Ectodermal cell (in vitro differentiated cells): ENCODE data around the gene GRAMD4.
A peak's percentile ranks its signal among the peaks of the same experiment; 100 is the strongest.

Source experiments
- H3K27ac ChIP-seq: 2 replicates; pipeline ENCODE4 v1.7.0; 2013; ENCODE audit warnings: mild to moderate bottlenecking, low read depth, low read length; ENCODE audit not compliant: insufficient read depth, poor library complexity, severe bottlenecking
- H3K27me3 ChIP-seq: 2 replicates; pipeline ENCODE4 v1.7.0; 2013; ENCODE audit warnings: mild to moderate bottlenecking, low read length; ENCODE audit not compliant: insufficient read depth, control insufficient read depth, poor library complexity, severe bottlenecking
- H3K36me3 ChIP-seq: one replicate; pipeline ENCODE4 v1.7.0; 2013; ENCODE audit warnings: low read length; ENCODE audit not compliant: control insufficient read depth, insufficient read depth
- H3K4me1 ChIP-seq: one replicate; pipeline ENCODE4 v1.7.0; 2013; ENCODE audit warnings: low read length; ENCODE audit not compliant: control insufficient read depth, insufficient read depth
- H3K4me3 ChIP-seq: 2 replicates; pipeline ENCODE4 v1.7.0; 2013; ENCODE audit warnings: low read depth, low read length, control low read depth; ENCODE audit not compliant: insufficient read depth
- H3K9me3 ChIP-seq: 2 replicates; pipeline ENCODE4 v1.7.0; 2013; ENCODE audit warnings: mild to moderate bottlenecking, low read length, moderate library complexity; ENCODE audit not compliant: control insufficient read depth
- WGBS, 2 experiments: methylation state at CpG; one replicate each; pipeline ENCODE4 v1.1.7; 2013; ENCODE audit warnings: missing lambda C conversion rate in 2 of 2; 5-methylcytosine and 5-hydroxymethylcytosine counted together

GRAMD4 gene

DNA sequence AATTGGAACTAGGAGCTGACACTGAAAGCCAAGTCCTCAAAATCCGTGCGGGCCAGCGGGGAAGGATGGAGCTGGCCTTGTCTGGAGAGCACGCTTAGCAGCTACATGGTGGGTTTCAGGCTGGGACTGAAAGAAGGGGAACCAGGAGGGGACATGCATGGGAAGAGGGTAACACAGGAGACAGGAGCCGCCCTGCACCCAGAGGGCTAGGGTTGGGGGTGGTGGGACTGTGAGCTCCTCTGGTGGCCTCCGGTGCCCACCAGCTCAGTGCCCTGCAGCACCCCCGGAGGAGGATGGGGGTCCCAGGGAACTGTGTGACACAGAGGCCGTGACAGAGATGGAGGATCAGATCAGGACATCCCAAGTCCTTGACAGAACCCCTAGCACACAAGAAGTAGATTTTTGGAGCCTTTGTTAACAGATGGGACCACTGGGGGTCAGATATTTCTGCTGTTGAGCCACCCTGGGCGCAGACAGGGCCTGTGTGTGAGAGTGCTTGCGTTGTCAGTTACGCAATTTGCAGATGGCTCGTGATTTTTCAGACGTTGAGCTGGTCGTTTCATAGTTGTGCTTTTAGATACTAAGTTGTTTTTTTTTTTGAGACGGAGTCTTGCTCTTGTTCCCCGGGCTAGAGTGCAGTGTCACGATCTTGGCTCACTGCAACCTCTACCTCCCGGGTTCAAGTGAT, 21.3 kb upstream of the GRAMD4 start:
- no peaks in the 10 kb centered on the region for H3K9me3 ChIP-seq
- H3K4me1 ChIP-seq: no peaks in the 10 kb centered on the region
- H3K27me3 ChIP-seq: no peaks in the 10 kb centered on the region
- H3K27ac ChIP-seq: no peak overlapping the region
- WGBS, 2 experiments: 94 to 96% methylated on average over 18 of the region's 18 CpGs
- no peaks in the 10 kb centered on the region for H3K36me3 ChIP-seq
- no peak overlapping the region for H3K4me3 ChIP-seq

DNA sequence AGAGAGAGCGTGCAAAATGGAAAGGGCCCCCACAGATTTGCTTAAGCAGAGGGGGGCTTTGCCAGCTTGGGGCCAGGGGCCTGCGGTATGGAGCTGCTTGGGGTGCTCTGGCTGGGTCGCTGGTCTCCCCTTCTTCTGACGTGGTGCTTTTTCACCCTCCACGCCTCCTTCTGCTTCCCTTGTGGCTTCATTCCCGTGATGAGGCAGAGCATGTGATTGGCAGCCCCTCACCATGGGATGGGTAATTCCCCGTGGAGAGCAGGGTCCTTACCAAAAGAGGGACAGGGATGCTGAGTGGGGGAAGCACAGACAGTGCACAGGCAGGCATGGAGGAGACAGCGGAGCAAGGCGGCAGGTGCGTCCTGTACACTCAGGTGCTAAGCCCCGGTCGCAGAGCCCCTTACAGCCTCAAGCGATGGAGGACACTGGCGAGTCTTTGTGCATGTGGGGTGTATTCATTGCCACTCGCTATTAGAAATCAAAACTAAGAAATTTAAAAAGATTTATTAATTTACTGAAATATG, 19.9 kb upstream of the GRAMD4 start:
- no peaks in the 10 kb centered on the region for H3K4me1 ChIP-seq
- H3K27ac ChIP-seq: no peak overlapping the region
- 75 to 77% methylated on average over 14 of the region's 15 CpGs for WGBS, 2 experiments
- no peak overlapping the region for H3K4me3 ChIP-seq
- H3K9me3 ChIP-seq: no peaks in the 10 kb centered on the region
- H3K36me3 ChIP-seq: no peaks in the 10 kb centered on the region
- H3K27me3 ChIP-seq: no peaks in the 10 kb centered on the region

DNA sequence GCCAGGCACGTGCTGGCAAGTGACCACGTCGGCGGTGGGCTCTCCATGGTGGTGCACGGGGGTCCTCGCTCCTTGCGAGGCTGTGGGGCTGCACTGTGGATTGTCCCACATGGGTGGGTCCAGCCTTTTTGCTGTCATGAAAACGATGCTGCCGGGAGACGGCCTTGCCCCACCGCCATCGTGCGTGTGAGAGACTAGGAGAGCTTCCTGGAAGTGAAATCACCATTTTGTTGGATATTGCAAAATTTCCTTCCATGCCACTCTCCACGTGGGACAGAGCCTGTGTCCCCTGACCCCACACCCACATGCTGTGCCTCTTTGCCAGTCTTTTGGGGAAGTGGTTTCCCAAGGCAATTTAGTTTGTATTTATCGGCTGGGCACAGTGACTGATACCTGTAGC, 18.2 kb upstream of the GRAMD4 start:
- WGBS, 2 experiments: 95 to 96% methylated on average over 15 of the region's 15 CpGs
- H3K4me1 ChIP-seq: no peaks in the 10 kb centered on the region
- no peaks in the 10 kb centered on the region for H3K9me3 ChIP-seq
- no peak overlapping the region for H3K27ac ChIP-seq
- no peaks in the 10 kb centered on the region for H3K36me3 ChIP-seq
- no peaks in the 10 kb centered on the region for H3K27me3 ChIP-seq
- H3K4me3 ChIP-seq: no peak overlapping the region

DNA sequence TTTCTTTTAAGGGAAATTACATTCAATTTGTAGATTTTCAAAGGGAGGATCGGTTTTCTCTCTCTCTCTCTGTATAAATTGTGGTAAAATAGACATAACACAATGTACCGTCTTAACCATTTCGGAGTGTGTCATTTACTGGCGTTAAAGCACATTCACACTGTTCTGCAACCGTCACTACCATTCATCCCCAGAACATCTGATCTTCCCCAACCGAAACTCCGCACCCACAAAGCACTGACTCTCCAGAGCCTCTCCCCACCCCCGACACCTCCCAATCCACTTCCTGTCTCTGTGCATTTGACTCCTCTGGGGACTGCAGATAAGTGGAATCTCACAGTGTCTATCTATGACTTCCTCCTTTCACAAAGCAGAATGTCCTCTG, 15.9 kb upstream of the GRAMD4 start:
- Histone ChIP-seq H3K4me1 (peaks cover 6% of the 10 kb centered on the region), H3K27me3 (no peaks in the 10 kb centered on the region), H3K27ac (no peak overlapping the region), H3K4me3 (no peak overlapping the region), H3K9me3 (no peaks in the 10 kb centered on the region), H3K36me3 (no peaks in the 10 kb centered on the region)
- 89 to 91% methylated on average over 8 of the region's 8 CpGs for WGBS, 2 experiments

DNA sequence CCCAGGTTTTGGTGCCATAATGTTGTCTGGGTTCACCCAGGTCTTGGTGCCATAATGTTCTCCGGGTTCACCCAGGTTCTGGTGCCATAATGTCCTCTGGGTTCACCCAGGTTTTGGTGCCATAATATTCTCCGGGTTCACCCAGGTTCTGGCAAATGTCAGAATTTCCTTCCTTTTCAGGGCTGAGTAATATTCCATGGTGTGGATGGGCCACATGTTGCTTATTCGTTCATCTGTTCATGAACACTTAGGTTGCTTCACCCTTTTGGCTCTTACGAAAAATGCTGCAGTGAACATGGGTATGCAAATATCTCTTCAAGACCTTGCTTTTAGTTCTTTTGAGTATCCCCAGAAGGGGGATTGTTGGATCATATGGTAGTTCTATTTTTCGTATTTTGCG, 15.1 kb upstream of the GRAMD4 start:
- 94 to 96% methylated on average over 6 of the region's 6 CpGs for WGBS, 2 experiments

DNA sequence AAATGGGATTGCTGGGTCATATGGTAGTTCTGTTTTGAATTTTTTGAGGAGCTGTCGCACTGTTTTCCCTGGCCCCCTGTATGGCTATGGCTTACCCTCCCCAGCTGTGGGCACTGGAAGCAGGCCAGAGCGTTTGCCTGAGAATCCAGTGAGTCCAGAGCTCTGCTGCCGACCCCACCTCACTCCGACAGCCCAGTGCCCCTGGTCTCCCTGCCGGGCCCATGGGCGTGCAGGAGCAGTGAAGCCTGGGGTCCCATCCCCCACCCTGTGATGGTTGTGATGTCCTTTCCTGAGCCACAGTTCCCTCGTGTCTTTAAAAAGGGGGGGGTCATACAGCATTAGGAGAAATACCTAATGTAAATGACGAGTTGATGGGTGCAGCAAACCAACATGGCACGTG, 13.3 kb upstream of the GRAMD4 start:
- Histone ChIP-seq H3K4me3 (no peak overlapping the region), H3K9me3 (no peaks in the 10 kb centered on the region), H3K4me1 (peaks cover 21% of the 10 kb centered on the region), H3K27ac (no peak overlapping the region), H3K36me3 (no peaks in the 10 kb centered on the region), H3K27me3 (no peaks in the 10 kb centered on the region)
- WGBS, 2 experiments: 74 to 78% methylated on average over 9 of the region's 9 CpGs

More for the DNA sequence above, 15.1 kb upstream of the GRAMD4 start:
- Histone ChIP-seq H3K4me1 (peaks cover 14% of the 10 kb centered on the region), H3K27me3 (no peaks in the 10 kb centered on the region), H3K27ac (no peak overlapping the region), H3K36me3 (no peaks in the 10 kb centered on the region), H3K4me3 (no peak overlapping the region), H3K9me3 (no peaks in the 10 kb centered on the region)

DNA sequence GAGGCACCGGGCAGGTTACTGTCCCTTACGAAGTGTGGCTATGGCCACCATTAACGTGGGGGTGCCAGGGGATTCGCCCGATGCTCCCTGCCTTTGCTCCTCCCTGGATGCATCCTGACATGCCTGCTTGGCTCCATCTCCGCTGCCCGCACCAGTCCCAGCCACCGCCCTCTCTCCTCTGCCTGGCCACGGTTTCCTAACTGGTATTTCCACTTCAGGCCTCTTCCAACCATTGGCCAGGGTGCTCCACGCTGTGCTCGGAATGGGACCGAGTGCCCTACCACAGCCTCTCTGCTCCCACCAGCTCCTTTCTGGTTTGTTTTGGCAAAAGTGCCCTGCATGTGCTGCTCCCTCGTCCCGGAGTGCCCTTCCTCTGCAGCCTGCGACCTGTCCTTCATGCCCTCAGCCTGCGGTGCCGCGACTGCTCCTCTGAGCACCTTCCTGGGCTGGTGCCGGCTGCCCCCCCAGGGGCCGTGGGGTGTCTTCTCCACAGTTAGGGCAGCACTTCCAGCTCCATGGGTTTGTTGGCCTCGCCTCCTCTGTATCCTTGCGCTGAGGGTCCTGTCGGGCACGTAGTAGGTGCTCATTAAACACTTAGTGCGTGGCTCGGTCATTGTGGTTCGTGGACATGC, 12.6 kb upstream of the GRAMD4 start:
- no peaks in the 10 kb centered on the region for H3K27me3 ChIP-seq
- H3K27ac ChIP-seq: no peak overlapping the region
- H3K9me3 ChIP-seq: no peaks in the 10 kb centered on the region
- 90 to 92% methylated on average over 27 of the region's 27 CpGs for WGBS, 2 experiments
- H3K4me1 ChIP-seq: peaks cover 21% of the 10 kb centered on the region
- no peak overlapping the region for H3K4me3 ChIP-seq
- H3K36me3 ChIP-seq: no peaks in the 10 kb centered on the region

DNA sequence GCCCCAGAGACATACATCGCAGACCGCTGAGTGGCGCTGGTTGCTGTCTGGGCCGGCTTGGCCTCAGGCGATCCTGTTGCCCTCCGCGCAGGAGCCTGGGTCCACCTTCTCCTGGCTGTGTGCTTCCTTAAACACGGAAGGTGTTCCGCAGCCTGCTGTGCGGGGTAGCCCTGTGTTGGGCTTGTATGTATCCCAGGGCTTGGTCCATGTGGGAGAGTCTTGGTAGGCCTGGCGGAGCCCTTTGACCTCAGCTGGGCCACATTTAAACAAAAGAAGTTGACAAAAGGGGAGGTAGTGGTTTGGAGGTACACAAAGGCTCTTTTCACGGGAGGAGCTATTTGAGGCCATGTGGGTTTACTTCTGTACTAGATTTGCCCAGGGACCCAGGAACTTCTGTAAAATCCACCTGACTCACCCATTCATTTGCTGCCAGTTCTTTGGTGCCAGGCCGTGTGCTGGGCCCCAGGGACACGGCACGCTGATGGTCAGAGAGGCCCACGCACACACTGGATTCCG, 11.0 kb upstream of the GRAMD4 start:
- Histone ChIP-seq H3K27me3 (no peaks in the 10 kb centered on the region), H3K4me3 (no peak overlapping the region), H3K4me1 (peaks cover 31% of the 10 kb centered on the region), H3K36me3 (no peaks in the 10 kb centered on the region), H3K9me3 (no peaks in the 10 kb centered on the region), H3K27ac (peak overlapping the region; percentile 44)
- WGBS, 2 experiments: 86 to 90% methylated on average over 17 of the region's 17 CpGs

DNA sequence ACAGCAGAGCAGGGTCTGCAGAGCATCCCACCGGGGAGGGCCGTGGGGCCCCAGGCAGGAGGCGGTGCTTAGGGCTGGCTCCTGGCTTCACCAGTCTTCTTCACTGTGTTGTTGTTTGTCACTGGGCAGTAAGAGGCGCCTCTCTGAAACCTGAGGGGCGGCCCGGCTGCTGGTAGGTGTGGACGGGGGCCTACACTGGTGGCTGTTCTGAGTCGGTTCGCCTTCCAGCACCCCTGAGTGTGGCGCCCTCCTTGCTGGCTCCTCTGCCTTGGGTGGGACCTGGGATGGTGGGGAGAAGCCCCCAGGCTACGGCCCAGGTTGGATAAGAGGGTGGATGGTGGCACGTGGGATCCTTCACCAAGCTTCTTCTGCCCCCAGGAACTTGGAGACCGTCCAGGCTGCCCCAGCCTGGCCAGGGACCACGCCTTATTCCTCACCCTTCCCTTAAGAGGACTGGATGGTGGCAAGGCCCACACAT, 10.4 kb upstream of the GRAMD4 start:
- H3K4me3 ChIP-seq: no peak overlapping the region
- H3K27me3 ChIP-seq: no peaks in the 10 kb centered on the region
- 90 to 91% methylated on average over 14 of the region's 14 CpGs for WGBS, 2 experiments
- peak overlapping the region; percentile 44 for H3K27ac ChIP-seq
- no peaks in the 10 kb centered on the region for H3K9me3 ChIP-seq
- peaks cover 31% of the 10 kb centered on the region for H3K4me1 ChIP-seq
- H3K36me3 ChIP-seq: no peaks in the 10 kb centered on the region

DNA sequence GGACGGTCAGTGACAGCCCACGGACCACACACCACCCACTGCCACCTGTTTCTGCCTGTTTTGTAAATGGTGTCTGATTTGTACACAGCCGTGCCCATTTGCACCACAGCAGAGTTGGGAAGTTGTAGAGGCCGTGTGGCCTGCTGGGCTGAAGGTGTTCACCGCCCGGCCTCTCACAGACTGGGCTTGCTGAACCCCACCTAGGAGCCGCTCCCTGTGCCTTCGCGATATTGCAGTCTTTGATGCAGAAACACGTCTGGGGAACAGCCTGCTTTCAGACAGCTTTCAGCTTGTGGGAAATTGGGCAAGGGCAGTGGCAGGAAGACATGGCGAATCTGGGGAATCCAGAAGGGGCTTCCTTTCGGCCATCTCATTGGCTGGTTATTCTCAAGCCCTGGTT, 9.8 kb upstream of the GRAMD4 start:
- Histone ChIP-seq H3K4me3 (no peak overlapping the region), H3K27me3 (no peaks in the 10 kb centered on the region), H3K27ac (peak overlapping the region; percentile 9), H3K36me3 (no peaks in the 10 kb centered on the region), H3K9me3 (no peaks in the 10 kb centered on the region), H3K4me1 (peaks cover 31% of the 10 kb centered on the region)
- WGBS, 2 experiments: 87% methylated on average over 12 of the region's 12 CpGs
